Esophagus squamous epithelium (tissue), 4 donors: Measurements from ENCODE around the gene TNPO3.

Experiments
- POLR2A ChIP-seq, 4 donors: fragments of 450-650 bp; IDR thresholded peaks; one replicate each; pipeline ENCODE4 v1.6.1; 2017; ENCODE audit warnings: antibody characterized with exemption in 4 of 4, mild to moderate bottlenecking in 4 of 4, moderate library complexity in 3 of 4
- TF ChIP-seq, protein P1 (sequence below), 6 experiments: fragments of 450-650 bp in 4 of 6; fragments of 200-600 bp in 2 of 6; sonication (generic) in 2 of 6; IDR thresholded peaks; one replicate each; pipeline ENCODE4 v1.5.1; 2016 to 2019; ENCODE audit warnings: antibody characterized with exemption in 6 of 6, mild to moderate bottlenecking in 4 of 6, moderate library complexity in 4 of 6

DNA sequence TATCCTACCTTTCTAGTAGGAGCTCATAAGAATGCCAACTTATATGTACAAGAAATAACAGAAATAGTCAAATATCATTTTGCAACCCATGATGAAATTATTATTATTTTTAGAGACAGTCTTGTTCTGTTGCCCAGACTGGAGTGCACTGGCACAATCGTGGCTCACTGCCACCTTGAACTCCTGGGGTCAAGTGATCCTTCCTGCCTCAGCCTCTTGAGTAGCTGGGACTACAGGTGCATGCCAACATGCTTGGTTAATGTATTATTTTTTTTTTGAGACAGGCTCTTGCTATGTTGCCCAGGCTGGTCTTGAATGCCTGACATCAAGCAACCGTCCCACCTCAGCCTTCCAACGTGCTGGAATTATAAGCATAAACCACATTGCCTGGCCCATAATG is 44.8 kb downstream of the TNPO3 start:
- TF ChIP-seq, protein P1, sequence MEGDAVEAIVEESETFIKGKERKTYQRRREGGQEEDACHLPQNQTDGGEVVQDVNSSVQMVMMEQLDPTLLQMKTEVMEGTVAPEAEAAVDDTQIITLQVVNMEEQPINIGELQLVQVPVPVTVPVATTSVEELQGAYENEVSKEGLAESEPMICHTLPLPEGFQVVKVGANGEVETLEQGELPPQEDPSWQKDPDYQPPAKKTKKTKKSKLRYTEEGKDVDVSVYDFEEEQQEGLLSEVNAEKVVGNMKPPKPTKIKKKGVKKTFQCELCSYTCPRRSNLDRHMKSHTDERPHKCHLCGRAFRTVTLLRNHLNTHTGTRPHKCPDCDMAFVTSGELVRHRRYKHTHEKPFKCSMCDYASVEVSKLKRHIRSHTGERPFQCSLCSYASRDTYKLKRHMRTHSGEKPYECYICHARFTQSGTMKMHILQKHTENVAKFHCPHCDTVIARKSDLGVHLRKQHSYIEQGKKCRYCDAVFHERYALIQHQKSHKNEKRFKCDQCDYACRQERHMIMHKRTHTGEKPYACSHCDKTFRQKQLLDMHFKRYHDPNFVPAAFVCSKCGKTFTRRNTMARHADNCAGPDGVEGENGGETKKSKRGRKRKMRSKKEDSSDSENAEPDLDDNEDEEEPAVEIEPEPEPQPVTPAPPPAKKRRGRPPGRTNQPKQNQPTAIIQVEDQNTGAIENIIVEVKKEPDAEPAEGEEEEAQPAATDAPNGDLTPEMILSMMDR (IDR thresholded peaks at IDR 0.05) = no peak
- no peak for TF ChIP-seq POLR2A (IDR thresholded peaks at IDR 0.05)
